Measurements from ENCODE around the gene NFE2L1. TPM values are rescaled to one million over a fixed set of nuclear protein-coding genes. Genes with fewer than 3 reads are reported as not detected.

The NFE2L1 gene
- total and polyA plus RNA-seq, 9 of the 15 experiments (the other 6 are each of a cell fraction or from before 2014, with no cell fraction given) = 2.0 to 68.6 (median 39.7) TPM

- TF ChIP-seq CAMTA2 (CRISPR knock-in tag; conservative IDR thresholded peaks at IDR 0.05) = no peak
- TF ChIP-seq NRF1 (conservative IDR thresholded peaks at IDR 0.05 in 1 of 2, IDR thresholded peaks at IDR 0.05 in 1 of 2) = peak; percentile 37 to 52; a peak in 2 of 4 replicates
- TF ChIP-seq KLF1 (tag; IDR thresholded peaks at IDR 0.05) = no peak
- peak; percentile 70; the same call in 1 of the 2 replicates for TF ChIP-seq HLTF (IDR thresholded peaks at IDR 0.05)
- TF ChIP-seq ZNF274 (IDR thresholded peaks at IDR 0.05; ENCODE audit: borderline replicate concordance, low read depth, low read length) = no peak
- TF ChIP-seq FOXJ3 (CRISPR knock-in tag; IDR thresholded peaks at IDR 0.05) = no peak
- peak; percentile 61; the same call in 1 of the 2 replicates for TF ChIP-seq ZKSCAN1 (IDR thresholded peaks at IDR 0.05; ENCODE audit: low read depth, low read length)
- 0 out of 2 replicates have a peak, but pooled peaks have one; percentile 59 for TF ChIP-seq ZNF143 (CRISPR knock-in tag; IDR thresholded peaks at IDR 0.05)
- TF ChIP-seq AFF1 (IDR thresholded peaks at IDR 0.05; ENCODE audit: low read depth in 1 of 2, partially characterized antibody in 2 of 2) = peak; percentile 48 to 58
- peak; percentile 75 for TF ChIP-seq GTF2E2 (tag; IDR thresholded peaks at IDR 0.05)
- TF ChIP-seq ZBTB7A (IDR thresholded peaks at IDR 0.05; ENCODE audit: borderline replicate concordance, control insufficient read depth, low read depth, low read length) = no peak; the same call in 1 of the 2 replicates
- TF ChIP-seq RBM14 (IDR thresholded peaks at IDR 0.05; ENCODE audit: borderline replicate concordance, insufficient read depth, low read depth, low read length) = no peak
- TF ChIP-seq ZBTB5 (IDR thresholded peaks at IDR 0.05) = no peak
- TF ChIP-seq ZBTB2 (IDR thresholded peaks at IDR 0.05) = peak; percentile 64; the same call in 1 of the 2 replicates
- TF ChIP-seq MECOM (CRISPR knock-in tag; IDR thresholded peaks at IDR 0.05) = peak; percentile 36; the same call in 1 of the 2 replicates
- peak; percentile 91 for TF ChIP-seq HDAC8 (tag; IDR thresholded peaks at IDR 0.05)
- TF ChIP-seq FOXA3 (CRISPR knock-in tag; conservative IDR thresholded peaks at IDR 0.05 in 1 of 2, IDR thresholded peaks at IDR 0.05 in 1 of 2) = 0 out of 4 replicates have a peak, but pooled peaks of 1 of the 2 experiments have one; percentile 49
- TF ChIP-seq MEF2D (tag; conservative IDR thresholded peaks at IDR 0.05; ENCODE audit: low read depth) = peak; percentile 53; the same call in 1 of the 2 replicates
- TF ChIP-seq USF1 (CRISPR knock-in tag; IDR thresholded peaks at IDR 0.05) = peak; percentile 83
These were observed at the start of gene NFE2L1 (continued) for GRCh38 chr17:48047741-48048383.
